Measurements from ENCODE around the gene RAB3GAP2.
"Not testable (repeated sequence)": the region's sequence is repeated elsewhere in the genome, so short reads cannot be mapped to it uniquely, and the experiment has no call there.

DNA sequence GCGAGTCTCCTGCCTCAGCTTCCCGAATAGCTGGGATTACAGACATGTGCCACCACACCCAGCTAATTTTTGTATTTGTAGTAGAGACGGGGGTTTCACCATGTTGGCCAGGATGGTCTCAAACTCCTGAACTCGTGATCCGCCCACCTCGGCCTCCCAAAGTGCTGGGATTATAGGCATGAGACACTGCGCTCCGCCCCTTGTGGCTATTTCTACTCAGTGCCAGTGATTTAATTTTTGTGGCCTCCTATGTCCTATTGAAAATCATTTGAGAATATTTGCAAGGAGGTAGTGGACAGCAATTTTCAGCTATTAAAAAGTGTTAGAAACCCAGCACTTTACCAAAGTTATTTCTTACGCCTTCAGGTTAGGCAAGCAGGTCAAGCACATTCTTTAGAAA lies 36.0 kb downstream of the RAB3GAP2 start:
- not testable (repeated sequence) for TF ChIP-seq POLR2A (IDR thresholded peaks at IDR 0.05)
- TF ChIP-seq, protein P1, sequence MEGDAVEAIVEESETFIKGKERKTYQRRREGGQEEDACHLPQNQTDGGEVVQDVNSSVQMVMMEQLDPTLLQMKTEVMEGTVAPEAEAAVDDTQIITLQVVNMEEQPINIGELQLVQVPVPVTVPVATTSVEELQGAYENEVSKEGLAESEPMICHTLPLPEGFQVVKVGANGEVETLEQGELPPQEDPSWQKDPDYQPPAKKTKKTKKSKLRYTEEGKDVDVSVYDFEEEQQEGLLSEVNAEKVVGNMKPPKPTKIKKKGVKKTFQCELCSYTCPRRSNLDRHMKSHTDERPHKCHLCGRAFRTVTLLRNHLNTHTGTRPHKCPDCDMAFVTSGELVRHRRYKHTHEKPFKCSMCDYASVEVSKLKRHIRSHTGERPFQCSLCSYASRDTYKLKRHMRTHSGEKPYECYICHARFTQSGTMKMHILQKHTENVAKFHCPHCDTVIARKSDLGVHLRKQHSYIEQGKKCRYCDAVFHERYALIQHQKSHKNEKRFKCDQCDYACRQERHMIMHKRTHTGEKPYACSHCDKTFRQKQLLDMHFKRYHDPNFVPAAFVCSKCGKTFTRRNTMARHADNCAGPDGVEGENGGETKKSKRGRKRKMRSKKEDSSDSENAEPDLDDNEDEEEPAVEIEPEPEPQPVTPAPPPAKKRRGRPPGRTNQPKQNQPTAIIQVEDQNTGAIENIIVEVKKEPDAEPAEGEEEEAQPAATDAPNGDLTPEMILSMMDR (IDR thresholded peaks at IDR 0.05) = not testable (repeated sequence)

Data from gastroesophageal sphincter (tissue), 3 donors.